ENCODE data around the gene RUNX3.

Gene RUNX3

GRCh38 chr1:24925082-24925779 is 4.8 kb downstream of the RUNX3 start:
- no peak for TF ChIP-seq CTCF (IDR thresholded peaks at IDR 0.05; ENCODE audit: insufficient read depth, low read length, missing control alignments)
- ChIA-PET CTCF (interaction anchor here (1.1 to 3.5 kb wide), 6 partner anchors 10 to 112 kb away, joined by 3 to 14 read pairs (median 6); no protein-coding TSS in a partner anchor), POLR2A (no interaction called here)
- H3K4me3 ChIP-seq (ENCODE audit: low read depth, low read length): no peak overlapping the region
- DNase-seq (ENCODE audit: low read depth, low spot score): no peak

GRCh38 chr1:24923485-24924113 is 6.5 kb downstream of the RUNX3 start:
- no peak for TF ChIP-seq CTCF (IDR thresholded peaks at IDR 0.05; ENCODE audit: insufficient read depth, low read length, missing control alignments)
- ChIA-PET CTCF (interaction anchor here (1.2 to 2.1 kb wide), 4 partner anchors 9 to 175 kb away, joined by 3 to 8 read pairs (median 5); no protein-coding TSS in a partner anchor), POLR2A (no interaction called here)
- H3K4me3 ChIP-seq (ENCODE audit: low read depth, low read length): no peak overlapping the region
- DNase-seq (ENCODE audit: low read depth, low spot score): no peak

GRCh38 chr1:24921938-24922662 is 8.0 kb downstream of the RUNX3 start:
- DNase-seq (ENCODE audit: low read depth, low spot score): no peak
- ChIA-PET POLR2A (no interaction called here), CTCF (interaction anchor here (0.8 to 5.9 kb wide), 4 partner anchors 8 to 284 kb away, joined by 3 to 36 read pairs (median 6); partner anchors contain the start of gene RUNX3)

GRCh38 chr1:24921412-24921811 is 8.7 kb downstream of the RUNX3 start:
- no peak overlapping the region for H3K4me3 ChIP-seq (ENCODE audit: low read depth, low read length)
- ChIA-PET CTCF (interaction anchor here (0.8 to 5.9 kb wide), 3 partner anchors 9 to 180 kb away, joined by 5 to 36 read pairs (median 7); partner anchors contain the start of gene RUNX3), POLR2A (no interaction called here)
- no peak for DNase-seq (ENCODE audit: low read depth, low spot score)
- no peak for TF ChIP-seq CTCF (IDR thresholded peaks at IDR 0.05; ENCODE audit: insufficient read depth, low read length, missing control alignments)

More at GRCh38 chr1:24921938-24922662, 8.0 kb downstream of the RUNX3 start:
- TF ChIP-seq CTCF (IDR thresholded peaks at IDR 0.05; ENCODE audit: insufficient read depth, low read length, missing control alignments): no peak
- H3K4me3 ChIP-seq (ENCODE audit: low read depth, low read length): no peak overlapping the region

- POLR2A ChIA-PET: no interaction called here
- CTCF ChIA-PET: interaction anchor here (5.9 kb wide), 1 partner anchor 10 kb away, joined by 36 read pairs; the partner anchor contains the start of gene RUNX3
- DNase-seq (ENCODE audit: low read depth, low spot score): no peak
Measured at GRCh38 chr1:24920533-24920925, 9.5 kb downstream of the RUNX3 start.

More at GRCh38 chr1:24920533-24920925, 9.5 kb downstream of the RUNX3 start:
- no peak overlapping the region for H3K4me3 ChIP-seq (ENCODE audit: low read depth, low read length)
- TF ChIP-seq CTCF (IDR thresholded peaks at IDR 0.05; ENCODE audit: insufficient read depth, low read length, missing control alignments): no peak
